Chondrocyte (in vitro differentiated cells): Measurements from ENCODE around the gene NSUN2. TPM values are rescaled to one million over a fixed set of nuclear protein-coding genes. Genes with fewer than 3 reads are reported as not detected.

Experiments used
- DNase-seq: peaks from one replicate; pipeline ENCODE4 v3.0.0; 2021; ENCODE audit warnings: mixed read lengths, low spot score
- H3K27ac Mint-ChIP-seq: one replicate; pipeline ENCODE4 v1.8.0; 2021; ENCODE audit warnings: mild to moderate bottlenecking, moderate library complexity, mixed read lengths; ENCODE audit not compliant: unreplicated experiment
- H3K27me3 Mint-ChIP-seq: 2 replicates; pipeline ENCODE4 v1.8.0; 2021; ENCODE audit warnings: low read depth, mixed read lengths
- H3K36me3 Mint-ChIP-seq: 2 replicates; pipeline ENCODE4 v1.8.0; 2021; ENCODE audit warnings: low read depth, mixed read lengths
- H3K4me1 Mint-ChIP-seq: 2 replicates; pipeline ENCODE4 v1.8.0; 2021; ENCODE audit warnings: low read depth, mild to moderate bottlenecking, mixed read lengths
- H3K4me3 Mint-ChIP-seq: one replicate; pipeline ENCODE4 v1.8.0; 2021; ENCODE audit warnings: mild to moderate bottlenecking, moderate library complexity, mixed read lengths; ENCODE audit not compliant: unreplicated experiment
- H3K9me3 Mint-ChIP-seq: 2 replicates; pipeline ENCODE4 v1.8.0; 2021; ENCODE audit warnings: low read depth, mixed read lengths
- CTCF ChIP-seq: fragments of 200-600 bp; sonication (generic); IDR thresholded peaks from 2 replicates; pipeline ENCODE4 v1.5.0; 2021; ENCODE audit warnings: antibody characterized with exemption, mild to moderate bottlenecking, moderate library complexity
- total RNA-seq: library from RNA; stranded (reverse); gene quantifications from 3 replicates; pipeline ENCODE4 v1.2.1, GENCODE V29; 2021

The NSUN2 gene
- total RNA-seq, 1 donor from 2014 or later = 48.7 TPM

DNA sequence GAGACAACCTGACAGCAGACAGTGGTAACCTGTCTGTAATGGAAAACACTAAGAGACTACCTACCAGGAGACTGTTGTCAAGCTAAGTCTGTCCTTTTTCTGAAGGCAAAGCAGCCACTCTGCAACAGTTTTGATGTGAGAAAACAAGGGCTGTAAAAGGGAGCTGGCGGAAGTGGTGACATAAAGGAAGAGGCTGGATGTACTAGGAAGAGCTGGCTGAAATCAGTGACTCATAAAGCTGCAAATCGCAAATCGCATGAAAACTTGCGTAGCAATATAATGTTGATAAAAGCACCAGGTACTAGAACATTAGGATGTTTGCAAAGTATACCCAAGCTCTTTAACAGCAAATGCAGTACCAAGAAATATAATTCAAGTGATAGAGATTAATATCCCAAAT is 1.4 kb downstream of the NSUN2 start:
- DNase-seq = no peak
- Mint-ChIP-seq H3K4me3 (peak overlapping the region; percentile 100), H3K36me3 (peaks cover 11% of the 10 kb centered on the region), H3K27me3 (no peaks in the 10 kb centered on the region), H3K4me1 (peaks cover 30% of the 10 kb centered on the region), H3K27ac (peak overlapping the region; percentile 15), H3K9me3 (no peaks in the 10 kb centered on the region)
- TF ChIP-seq CTCF = no peak

- peaks cover 14% of the 10 kb centered on the region for H3K4me1 Mint-ChIP-seq
Measured at GRCh38 chr5:6626508-6626907, 6.3 kb downstream of the NSUN2 start.

DNA sequence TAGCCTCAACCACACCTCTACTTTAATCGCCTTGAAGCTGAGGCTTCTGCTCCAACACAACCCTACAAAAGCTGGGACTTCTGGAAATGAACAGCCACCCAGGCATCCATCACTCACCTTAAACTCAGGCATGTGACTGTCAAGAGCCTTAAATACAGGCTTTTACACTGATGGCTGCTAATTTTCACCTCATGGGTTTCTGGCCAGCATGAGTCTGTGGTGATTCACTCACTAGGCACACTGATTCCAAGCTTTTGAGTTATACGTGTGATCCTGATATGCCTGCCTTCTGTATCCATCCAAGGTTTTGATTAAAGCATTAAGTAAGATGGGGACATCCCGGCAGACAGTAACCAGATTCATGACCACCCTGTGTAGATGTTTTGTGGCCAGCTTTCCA is 8.9 kb downstream of the NSUN2 start:
- Mint-ChIP-seq H3K4me1 (no peaks in the 10 kb centered on the region), H3K36me3 (peaks cover 52% of the 10 kb centered on the region), H3K27me3 (no peaks in the 10 kb centered on the region), H3K27ac (no peak overlapping the region), H3K9me3 (peaks cover 10% of the 10 kb centered on the region), H3K4me3 (no peak overlapping the region)
- DNase-seq = no peak
- TF ChIP-seq CTCF = no peak

More at GRCh38 chr5:6626508-6626907, 6.3 kb downstream of the NSUN2 start:
- no peak for DNase-seq
- H3K4me3 Mint-ChIP-seq = no peak overlapping the region
- H3K36me3 Mint-ChIP-seq = peaks cover 49% of the 10 kb centered on the region
- no peaks in the 10 kb centered on the region for H3K27me3 Mint-ChIP-seq
- no peak for TF ChIP-seq CTCF
- H3K27ac Mint-ChIP-seq = no peak overlapping the region
- peaks cover 10% of the 10 kb centered on the region for H3K9me3 Mint-ChIP-seq

DNA sequence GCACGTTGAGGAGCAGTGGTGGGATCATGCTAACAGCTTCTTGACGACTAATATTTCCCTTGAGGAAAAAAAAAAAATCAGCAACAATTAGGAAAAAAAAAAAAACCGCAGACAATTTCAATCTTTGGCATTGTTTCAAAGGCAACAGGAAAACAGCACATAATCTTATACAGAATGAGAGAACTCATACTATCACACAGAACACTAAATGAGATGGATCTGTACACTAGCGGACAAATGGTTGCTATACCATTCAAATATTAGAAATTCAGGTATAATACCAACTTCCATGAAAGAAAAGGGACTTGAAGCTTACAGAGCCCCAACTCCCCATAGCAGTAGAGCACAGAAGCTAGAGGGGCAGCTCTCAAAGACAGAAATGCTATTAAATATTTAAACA is 9.6 kb downstream of the NSUN2 start:
- DNase-seq = no peak
- no peak overlapping the region for H3K27ac Mint-ChIP-seq
- H3K4me1 Mint-ChIP-seq = no peaks in the 10 kb centered on the region
- H3K9me3 Mint-ChIP-seq = peaks cover 10% of the 10 kb centered on the region
- no peak for TF ChIP-seq CTCF
- peaks cover 55% of the 10 kb centered on the region for H3K36me3 Mint-ChIP-seq
- H3K4me3 Mint-ChIP-seq = no peak overlapping the region
- no peaks in the 10 kb centered on the region for H3K27me3 Mint-ChIP-seq

- Mint-ChIP-seq H3K27ac (no peak overlapping the region), H3K36me3 (peaks cover 39% of the 10 kb centered on the region), H3K9me3 (no peaks in the 10 kb centered on the region), H3K4me3 (no peak overlapping the region), H3K27me3 (no peaks in the 10 kb centered on the region), H3K4me1 (no peaks in the 10 kb centered on the region)
- TF ChIP-seq CTCF = no peak
- DNase-seq = no peak
Measured at GRCh38 chr5:6616632-6617031, 16.2 kb downstream of the NSUN2 start.
